Measurements from ENCODE around the gene ADAMTS6.

Gene ADAMTS6

DNA sequence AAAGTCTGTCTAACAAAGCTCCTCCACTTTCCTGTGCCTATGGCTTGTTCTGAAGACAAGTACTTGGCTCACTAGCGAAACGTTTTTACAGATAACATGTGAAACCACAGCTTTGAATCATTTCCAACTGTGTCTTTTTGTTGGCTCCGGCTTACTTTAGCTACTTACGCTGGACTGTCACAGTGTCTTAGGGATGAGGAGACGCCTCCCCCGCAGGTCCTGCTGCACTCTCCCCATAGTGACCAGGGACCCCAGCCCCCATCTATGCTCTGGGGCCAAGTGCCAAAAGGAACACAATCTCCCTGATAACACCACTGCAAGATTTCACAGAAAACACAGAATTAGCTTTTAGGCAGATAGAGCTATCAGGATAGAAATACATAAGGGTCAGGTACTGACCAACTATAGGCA, 219.1 kb downstream of the ADAMTS6 start:
- no peak overlapping the region for H3K4me3 ChIP-seq (replicated peaks; ENCODE audit: insufficient read depth, low read length)
- no peaks in the 10 kb centered on the region for H3K27me3 ChIP-seq (ENCODE audit: insufficient read depth, poor library complexity, severe bottlenecking)
- TF ChIP-seq, protein P1, sequence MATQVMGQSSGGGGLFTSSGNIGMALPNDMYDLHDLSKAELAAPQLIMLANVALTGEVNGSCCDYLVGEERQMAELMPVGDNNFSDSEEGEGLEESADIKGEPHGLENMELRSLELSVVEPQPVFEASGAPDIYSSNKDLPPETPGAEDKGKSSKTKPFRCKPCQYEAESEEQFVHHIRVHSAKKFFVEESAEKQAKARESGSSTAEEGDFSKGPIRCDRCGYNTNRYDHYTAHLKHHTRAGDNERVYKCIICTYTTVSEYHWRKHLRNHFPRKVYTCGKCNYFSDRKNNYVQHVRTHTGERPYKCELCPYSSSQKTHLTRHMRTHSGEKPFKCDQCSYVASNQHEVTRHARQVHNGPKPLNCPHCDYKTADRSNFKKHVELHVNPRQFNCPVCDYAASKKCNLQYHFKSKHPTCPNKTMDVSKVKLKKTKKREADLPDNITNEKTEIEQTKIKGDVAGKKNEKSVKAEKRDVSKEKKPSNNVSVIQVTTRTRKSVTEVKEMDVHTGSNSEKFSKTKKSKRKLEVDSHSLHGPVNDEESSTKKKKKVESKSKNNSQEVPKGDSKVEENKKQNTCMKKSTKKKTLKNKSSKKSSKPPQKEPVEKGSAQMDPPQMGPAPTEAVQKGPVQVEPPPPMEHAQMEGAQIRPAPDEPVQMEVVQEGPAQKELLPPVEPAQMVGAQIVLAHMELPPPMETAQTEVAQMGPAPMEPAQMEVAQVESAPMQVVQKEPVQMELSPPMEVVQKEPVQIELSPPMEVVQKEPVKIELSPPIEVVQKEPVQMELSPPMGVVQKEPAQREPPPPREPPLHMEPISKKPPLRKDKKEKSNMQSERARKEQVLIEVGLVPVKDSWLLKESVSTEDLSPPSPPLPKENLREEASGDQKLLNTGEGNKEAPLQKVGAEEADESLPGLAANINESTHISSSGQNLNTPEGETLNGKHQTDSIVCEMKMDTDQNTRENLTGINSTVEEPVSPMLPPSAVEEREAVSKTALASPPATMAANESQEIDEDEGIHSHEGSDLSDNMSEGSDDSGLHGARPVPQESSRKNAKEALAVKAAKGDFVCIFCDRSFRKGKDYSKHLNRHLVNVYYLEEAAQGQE (IDR thresholded peaks at IDR 0.05; ENCODE audit: insufficient replicate concordance, low read depth) = no peak
- TF ChIP-seq POLR2AphosphoS5 (IDR thresholded peaks at IDR 0.05; ENCODE audit: low read depth) (no peak), SPI1 (IDR thresholded peaks at IDR 0.05; ENCODE audit: borderline replicate concordance, low read depth) (no peak), GABPA (IDR thresholded peaks at IDR 0.05; ENCODE audit: low read depth) (no peak)
- TF ChIP-seq, protein P2, sequence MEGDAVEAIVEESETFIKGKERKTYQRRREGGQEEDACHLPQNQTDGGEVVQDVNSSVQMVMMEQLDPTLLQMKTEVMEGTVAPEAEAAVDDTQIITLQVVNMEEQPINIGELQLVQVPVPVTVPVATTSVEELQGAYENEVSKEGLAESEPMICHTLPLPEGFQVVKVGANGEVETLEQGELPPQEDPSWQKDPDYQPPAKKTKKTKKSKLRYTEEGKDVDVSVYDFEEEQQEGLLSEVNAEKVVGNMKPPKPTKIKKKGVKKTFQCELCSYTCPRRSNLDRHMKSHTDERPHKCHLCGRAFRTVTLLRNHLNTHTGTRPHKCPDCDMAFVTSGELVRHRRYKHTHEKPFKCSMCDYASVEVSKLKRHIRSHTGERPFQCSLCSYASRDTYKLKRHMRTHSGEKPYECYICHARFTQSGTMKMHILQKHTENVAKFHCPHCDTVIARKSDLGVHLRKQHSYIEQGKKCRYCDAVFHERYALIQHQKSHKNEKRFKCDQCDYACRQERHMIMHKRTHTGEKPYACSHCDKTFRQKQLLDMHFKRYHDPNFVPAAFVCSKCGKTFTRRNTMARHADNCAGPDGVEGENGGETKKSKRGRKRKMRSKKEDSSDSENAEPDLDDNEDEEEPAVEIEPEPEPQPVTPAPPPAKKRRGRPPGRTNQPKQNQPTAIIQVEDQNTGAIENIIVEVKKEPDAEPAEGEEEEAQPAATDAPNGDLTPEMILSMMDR (IDR thresholded peaks at IDR 0.05; ENCODE audit: insufficient read depth, low read length) = no peak
- DNase-seq (ENCODE audit: low read depth in 1 of 2, low spot score in 1 of 2) = no peak
- no peak overlapping the region for H3K27ac ChIP-seq (replicated peaks)

GRCh38 chr5:65262096-65262495, 219.6 kb downstream of the ADAMTS6 start:
- H3K27ac ChIP-seq (replicated peaks) = no peak overlapping the region
- no peaks in the 10 kb centered on the region for H3K27me3 ChIP-seq (ENCODE audit: insufficient read depth, poor library complexity, severe bottlenecking)
- no peak for DNase-seq (ENCODE audit: low read depth in 1 of 2, low spot score in 1 of 2)
- TF ChIP-seq, protein P1 (IDR thresholded peaks at IDR 0.05; ENCODE audit: insufficient replicate concordance, low read depth) = no peak
- TF ChIP-seq, protein P2 (IDR thresholded peaks at IDR 0.05; ENCODE audit: insufficient read depth, low read length) = no peak
- TF ChIP-seq SPI1 (IDR thresholded peaks at IDR 0.05; ENCODE audit: borderline replicate concordance, low read depth) = no peak
- no peak for TF ChIP-seq POLR2AphosphoS5 (IDR thresholded peaks at IDR 0.05; ENCODE audit: low read depth)
- TF ChIP-seq GABPA (IDR thresholded peaks at IDR 0.05; ENCODE audit: low read depth) = no peak
- H3K4me3 ChIP-seq (replicated peaks; ENCODE audit: insufficient read depth, low read length) = no peak overlapping the region

DNA sequence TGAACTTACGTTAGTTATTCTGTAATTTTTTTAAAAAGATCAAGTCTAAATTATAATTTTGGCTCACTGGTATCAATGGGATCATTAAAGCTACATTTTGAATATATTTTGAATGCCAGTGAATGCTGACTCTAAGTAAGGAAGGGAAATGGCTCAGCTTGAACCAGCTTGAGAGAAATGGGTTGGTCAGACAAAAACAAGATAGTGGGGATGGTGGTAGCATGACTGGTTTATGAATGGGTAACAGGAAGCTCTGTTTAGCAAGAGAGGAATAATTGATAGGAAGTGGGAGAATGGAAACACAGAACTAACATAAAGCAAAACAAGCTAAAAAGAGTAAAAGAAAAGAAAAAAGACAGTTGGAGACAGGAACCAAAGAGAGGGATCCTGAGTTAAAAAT, 220.2 kb downstream of the ADAMTS6 start:
- H3K4me3 ChIP-seq (replicated peaks; ENCODE audit: insufficient read depth, low read length) = no peak overlapping the region
- TF ChIP-seq POLR2AphosphoS5 (IDR thresholded peaks at IDR 0.05; ENCODE audit: low read depth) (no peak), SPI1 (IDR thresholded peaks at IDR 0.05; ENCODE audit: borderline replicate concordance, low read depth) (no peak), GABPA (IDR thresholded peaks at IDR 0.05; ENCODE audit: low read depth) (no peak)
- TF ChIP-seq, protein P1 (IDR thresholded peaks at IDR 0.05; ENCODE audit: insufficient replicate concordance, low read depth) = no peak
- TF ChIP-seq, protein P2 (IDR thresholded peaks at IDR 0.05; ENCODE audit: insufficient read depth, low read length) = no peak
- H3K27me3 ChIP-seq (ENCODE audit: insufficient read depth, poor library complexity, severe bottlenecking) = no peaks in the 10 kb centered on the region
- no peak overlapping the region for H3K27ac ChIP-seq (replicated peaks)
- DNase-seq (ENCODE audit: low read depth in 1 of 2, low spot score in 1 of 2) = no peak
